ENCODE results near the gene DDX5. TPM values are rescaled to one million over a fixed set of nuclear protein-coding genes. Genes with fewer than 3 reads are reported as not detected.
A peak's percentile ranks its signal among the peaks of the same experiment; 100 is the strongest.

DDX5 gene
- total RNA-seq, 4 donors from 2014 or later = 895 to 1,792 (median 1,570) TPM

GRCh38 chr17:64499805-64500486 is 6.1 kb downstream of the DDX5 start:
- 90 to 94% methylated on average over 6 of the region's 6 CpGs for WGBS, 2 donors
- DNase-seq = no peak
- no peak for TF ChIP-seq POLR2A (IDR thresholded peaks at IDR 0.05)
- no peak for TF ChIP-seq CTCF (IDR thresholded peaks at IDR 0.05)
- H3K4me3 ChIP-seq (replicated peaks in 1 of 3) = no peak overlapping the region
- H3K36me3 ChIP-seq = peaks cover 67 to 69% of the 10 kb centered on the region in 2 donors
- H3K27ac ChIP-seq = no peak overlapping the region
- no peaks in the 10 kb centered on the region for H3K27me3 ChIP-seq
- H3K9me3 ChIP-seq = no peaks in the 10 kb centered on the region
- intact Hi-C loops (cut with DNase I) = loop anchor here (5.0 to 10.0 kb wide), 2 partner anchors 147 to 195 kb away; no protein-coding TSS in a partner anchor
- peaks cover 21 to 61% of the 10 kb centered on the region in 2 donors for H3K4me1 ChIP-seq

GRCh38 chr17:64498308-64499203 is 7.5 kb downstream of the DDX5 start:
- peaks cover 10 to 55% of the 10 kb centered on the region in 2 donors for H3K4me1 ChIP-seq
- intact Hi-C loops (cut with DNase I) = loop anchor here (10.0 kb wide), 1 partner anchor 194 kb away; no protein-coding TSS in a partner anchor
- no peak for DNase-seq

GRCh38 chr17:64497565-64498035 is 8.5 kb downstream of the DDX5 start:
- H3K27ac ChIP-seq = peak overlapping the region in 2 of 3 donors; percentile 26 to 76
- no peaks in the 10 kb centered on the region for H3K9me3 ChIP-seq
- intact Hi-C loops (cut with DNase I) = loop anchor here (10.0 kb wide), 1 partner anchor 193 kb away; no protein-coding TSS in a partner anchor
- TF ChIP-seq POLR2A (IDR thresholded peaks at IDR 0.05) (no peak), CTCF (IDR thresholded peaks at IDR 0.05) (no peak)
- WGBS, 2 donors = 61 to 70% methylated on average over 4 of the region's 4 CpGs
- H3K4me3 ChIP-seq (replicated peaks in 1 of 3) = peak overlapping the region in 2 of 3 donors; percentile 41 to 56
- no peak for DNase-seq
- peaks cover 10 to 46% of the 10 kb centered on the region in 2 donors for H3K4me1 ChIP-seq
- no peaks in the 10 kb centered on the region for H3K27me3 ChIP-seq
- H3K36me3 ChIP-seq = peaks cover 48 to 54% of the 10 kb centered on the region in 2 donors

More at GRCh38 chr17:64498308-64499203, 7.5 kb downstream of the DDX5 start:
- H3K36me3 ChIP-seq = peaks cover 53 to 59% of the 10 kb centered on the region in 2 donors
- H3K9me3 ChIP-seq = no peaks in the 10 kb centered on the region
- H3K4me3 ChIP-seq (replicated peaks in 1 of 3) = no peak overlapping the region
- H3K27me3 ChIP-seq = no peaks in the 10 kb centered on the region
- no peak overlapping the region for H3K27ac ChIP-seq
- 77 to 78% methylated on average over 7 of the region's 7 CpGs for WGBS, 2 donors
- no peak for TF ChIP-seq POLR2A (IDR thresholded peaks at IDR 0.05)
- no peak for TF ChIP-seq CTCF (IDR thresholded peaks at IDR 0.05)

- peaks cover 10 to 40% of the 10 kb centered on the region in 2 donors for H3K4me1 ChIP-seq
- peaks cover 48 to 50% of the 10 kb centered on the region in 2 donors for H3K36me3 ChIP-seq
- peak in 1 of 2 donors; percentile 56 for TF ChIP-seq POLR2A (IDR thresholded peaks at IDR 0.05)
- peak in 4 of 6 experiments; percentile 31 to 43 (median 34) for TF ChIP-seq CTCF (IDR thresholded peaks at IDR 0.05)
- H3K4me3 ChIP-seq (replicated peaks in 1 of 3) = peak within 1 kb of the TSS; percentile 41 to 56 (median 50)
- no peaks in the 10 kb centered on the region for H3K9me3 ChIP-seq
- DNase-seq = peak; percentile 93
- H3K27me3 ChIP-seq = no peaks in the 10 kb centered on the region
- intact Hi-C loops (cut with DNase I) = loop anchor here (10.0 kb wide), 1 partner anchor 192 kb away; no protein-coding TSS in a partner anchor
- H3K27ac ChIP-seq = peak within 1 kb of the TSS in 2 of 3 donors; percentile 26 to 76
- WGBS, 2 donors = 1 to 2% methylated on average over 23 to 50 of the region's 50 CpGs
Observed at GRCh38 chr17:64496786-64497564, 9.1 kb downstream of the DDX5 start, which contains the start of gene POLG2. POLG2 (minus strand) TSS chr17:64497054; CDS start chr17:64496968, 86 bp downstream.
